ENCODE measurements around the gene ANKRD63.

The ANKRD63 gene

DNA sequence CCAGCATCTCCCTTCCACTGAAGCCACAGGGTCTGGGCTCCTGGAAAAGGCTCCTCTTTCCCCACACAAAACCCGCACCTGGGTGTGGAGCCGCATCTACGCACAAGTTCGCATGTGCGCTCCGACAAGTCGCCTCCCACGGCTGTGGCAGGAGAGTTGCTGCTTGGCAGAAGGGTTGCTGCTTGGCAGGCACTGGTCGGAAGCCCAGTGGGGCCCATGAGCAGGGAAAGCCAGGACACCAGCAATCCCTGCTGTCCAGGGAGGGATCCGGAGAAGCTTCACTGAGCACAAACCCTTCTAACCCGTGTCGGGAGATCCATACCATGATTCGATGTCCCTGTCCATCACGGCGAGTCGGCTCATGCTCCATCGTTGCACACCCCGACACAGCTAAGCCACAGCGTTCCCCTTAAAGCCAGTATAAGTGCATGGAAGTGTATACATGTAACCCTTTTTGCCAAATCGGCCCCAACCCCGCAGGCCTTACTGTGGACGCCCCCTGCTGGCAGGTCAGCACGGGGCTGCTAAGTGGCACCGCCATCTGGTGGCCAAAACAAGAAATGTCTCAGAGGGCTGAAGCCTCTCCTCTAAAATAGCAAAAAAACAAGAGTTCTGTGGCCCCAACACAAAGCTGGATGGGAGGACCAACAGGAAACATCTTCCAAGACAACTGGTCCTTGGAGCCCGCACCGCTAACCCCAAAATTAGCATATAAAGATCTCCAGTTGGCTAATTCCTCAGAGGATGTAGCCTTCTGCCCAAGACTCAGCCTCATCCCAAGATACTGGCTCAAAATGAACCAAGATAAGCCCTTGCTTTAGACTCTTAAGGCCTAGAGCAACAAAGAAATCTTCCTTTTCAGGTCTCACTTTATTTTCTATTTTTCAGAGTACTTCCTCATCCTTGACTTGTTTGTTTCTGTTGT lies 8.3 kb downstream of the ANKRD63 start:
- Histone ChIP-seq H3K9ac (ENCODE audit: low read length) (no peak overlapping the region), H3K79me2 (ENCODE audit: low read length) (no peaks in the 10 kb centered on the region), H2AFZ (ENCODE audit: low read length) (peak overlapping the region; percentile 42; the same call in 1 of the 2 replicates), H3K4me3 (ENCODE audit: low read length) (no peak overlapping the region), H3K27ac (ENCODE audit: low read length) (no peak overlapping the region), H3K27me3 (replicated peaks; ENCODE audit: insufficient read depth, low read length) (peaks cover 15% of the 10 kb centered on the region), H3K4me2 (ENCODE audit: low read depth, low read length) (no peak overlapping the region), H3K4me1 (ENCODE audit: low read length) (no peaks in the 10 kb centered on the region), H3K36me3 (replicated peaks; ENCODE audit: insufficient read depth, low read length) (no peaks in the 10 kb centered on the region), H3K9me3 (replicated peaks; ENCODE audit: insufficient read depth, low read length) (no peaks in the 10 kb centered on the region), H4K20me1 (ENCODE audit: insufficient read depth, low read length) (no peaks in the 10 kb centered on the region), H3K9me2 (replicated peaks; ENCODE audit: insufficient read depth, low read length) (no peaks in the 10 kb centered on the region), H3F3A (ENCODE audit: insufficient read depth, low read length) (no peaks in the 10 kb centered on the region)
- no peak for TF ChIP-seq EZH2 (optimal IDR thresholded peaks at IDR 0.05; ENCODE audit: low read depth, low read length)
- TF ChIP-seq, protein P1, sequence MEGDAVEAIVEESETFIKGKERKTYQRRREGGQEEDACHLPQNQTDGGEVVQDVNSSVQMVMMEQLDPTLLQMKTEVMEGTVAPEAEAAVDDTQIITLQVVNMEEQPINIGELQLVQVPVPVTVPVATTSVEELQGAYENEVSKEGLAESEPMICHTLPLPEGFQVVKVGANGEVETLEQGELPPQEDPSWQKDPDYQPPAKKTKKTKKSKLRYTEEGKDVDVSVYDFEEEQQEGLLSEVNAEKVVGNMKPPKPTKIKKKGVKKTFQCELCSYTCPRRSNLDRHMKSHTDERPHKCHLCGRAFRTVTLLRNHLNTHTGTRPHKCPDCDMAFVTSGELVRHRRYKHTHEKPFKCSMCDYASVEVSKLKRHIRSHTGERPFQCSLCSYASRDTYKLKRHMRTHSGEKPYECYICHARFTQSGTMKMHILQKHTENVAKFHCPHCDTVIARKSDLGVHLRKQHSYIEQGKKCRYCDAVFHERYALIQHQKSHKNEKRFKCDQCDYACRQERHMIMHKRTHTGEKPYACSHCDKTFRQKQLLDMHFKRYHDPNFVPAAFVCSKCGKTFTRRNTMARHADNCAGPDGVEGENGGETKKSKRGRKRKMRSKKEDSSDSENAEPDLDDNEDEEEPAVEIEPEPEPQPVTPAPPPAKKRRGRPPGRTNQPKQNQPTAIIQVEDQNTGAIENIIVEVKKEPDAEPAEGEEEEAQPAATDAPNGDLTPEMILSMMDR (IDR thresholded peaks at IDR 0.05; ENCODE audit: low read length), result peak; percentile 100
- DNase-seq, result peak; percentile 78

DNA sequence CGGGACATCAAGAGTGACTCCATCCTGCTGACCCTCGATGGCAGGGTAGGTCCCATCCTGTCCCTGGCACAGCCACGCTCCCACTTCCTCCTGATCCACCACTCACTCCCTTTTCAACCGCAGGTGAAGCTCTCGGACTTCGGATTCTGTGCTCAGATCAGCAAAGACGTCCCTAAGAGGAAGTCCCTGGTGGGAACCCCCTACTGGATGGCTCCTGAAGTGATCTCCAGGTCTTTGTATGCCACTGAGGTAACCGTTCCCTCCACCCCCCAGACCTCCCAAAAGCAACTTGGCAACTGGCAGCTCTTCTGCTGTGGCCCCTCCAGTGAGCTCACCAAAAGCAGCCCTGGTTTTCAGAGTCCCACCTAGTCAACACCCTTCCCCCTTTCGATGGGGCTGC lies 9.4 kb downstream of the ANKRD63 start:
- Histone ChIP-seq H3K4me1 (ENCODE audit: low read length) (no peaks in the 10 kb centered on the region), H3K4me3 (ENCODE audit: low read length) (no peak overlapping the region), H3K79me2 (ENCODE audit: low read length) (no peaks in the 10 kb centered on the region), H3K27me3 (replicated peaks; ENCODE audit: insufficient read depth, low read length) (peaks cover 6% of the 10 kb centered on the region; the same call in 1 of the 2 replicates), H3K4me2 (ENCODE audit: low read depth, low read length) (no peak overlapping the region), H3F3A (ENCODE audit: insufficient read depth, low read length) (no peaks in the 10 kb centered on the region), H2AFZ (ENCODE audit: low read length) (no peak overlapping the region), H4K20me1 (ENCODE audit: insufficient read depth, low read length) (no peaks in the 10 kb centered on the region), H3K9me2 (replicated peaks; ENCODE audit: insufficient read depth, low read length) (no peaks in the 10 kb centered on the region), H3K9me3 (replicated peaks; ENCODE audit: insufficient read depth, low read length) (no peaks in the 10 kb centered on the region), H3K36me3 (replicated peaks; ENCODE audit: insufficient read depth, low read length) (no peaks in the 10 kb centered on the region), H3K27ac (ENCODE audit: low read length) (no peak overlapping the region), H3K9ac (ENCODE audit: low read length) (no peak overlapping the region)
- DNase-seq, result no peak
- no peak for TF ChIP-seq EZH2phosphoT487 (IDR thresholded peaks at IDR 0.05; ENCODE audit: low read length)
- TF ChIP-seq, protein P1 (IDR thresholded peaks at IDR 0.05; ENCODE audit: low read length), result no peak
- TF ChIP-seq EZH2 (optimal IDR thresholded peaks at IDR 0.05; ENCODE audit: low read depth, low read length), result no peak

- no peak overlapping the region for H3K9ac ChIP-seq (ENCODE audit: low read length)
- no peaks in the 10 kb centered on the region for H3K36me3 ChIP-seq (replicated peaks; ENCODE audit: insufficient read depth, low read length)
- no peaks in the 10 kb centered on the region; the same call in 1 of the 2 replicates for H3K27me3 ChIP-seq (replicated peaks; ENCODE audit: insufficient read depth, low read length)
- TF ChIP-seq, protein P1 (IDR thresholded peaks at IDR 0.05; ENCODE audit: low read length), result peak; percentile 53
- TF ChIP-seq EZH2 (optimal IDR thresholded peaks at IDR 0.05; ENCODE audit: low read depth, low read length), result no peak
- H3K27ac ChIP-seq (ENCODE audit: low read length), result no peak overlapping the region
- no peaks in the 10 kb centered on the region for H3K9me3 ChIP-seq (replicated peaks; ENCODE audit: insufficient read depth, low read length)
- H3K4me3 ChIP-seq (ENCODE audit: low read length), result no peak overlapping the region
- no peaks in the 10 kb centered on the region for H3K4me1 ChIP-seq (ENCODE audit: low read length)
- H4K20me1 ChIP-seq (ENCODE audit: insufficient read depth, low read length), result no peaks in the 10 kb centered on the region
- no peaks in the 10 kb centered on the region for H3K9me2 ChIP-seq (replicated peaks; ENCODE audit: insufficient read depth, low read length)
- no peak overlapping the region for H2AFZ ChIP-seq (ENCODE audit: low read length)
- H3K4me2 ChIP-seq (ENCODE audit: low read depth, low read length), result no peak overlapping the region
- DNase-seq, result peak; percentile 27
- H3F3A ChIP-seq (ENCODE audit: insufficient read depth, low read length), result no peaks in the 10 kb centered on the region
- no peaks in the 10 kb centered on the region for H3K79me2 ChIP-seq (ENCODE audit: low read length)
Measured at GRCh38 chr15:40272485-40273056, 10.3 kb downstream of the ANKRD63 start.
